Astrocyte of the cerebellum (primary cell): ENCODE results near the gene NUP98.

ENCODE experiments used
- DNase-seq: peaks from one replicate; pipeline ENCODE4 v3.0.0-alpha.2; 2011; ENCODE audit warnings: low read depth
- H3K4me3 ChIP-seq: 2 replicates; pipeline ENCODE4 v1.5.1; 2011; ENCODE audit warnings: mild to moderate bottlenecking, low read depth, low read length, moderate library complexity
- in situ Hi-C: cut with HindIII; loops from 2 replicates; pipeline ENCODE4 v1.10.0; 2017; ENCODE audit warnings: low sequenced_read_pairs
- TF ChIP-seq, protein P1 (sequence below): IDR thresholded peaks from 2 replicates; pipeline ENCODE4 v1.5.1; 2012; ENCODE audit warnings: low read length, low read depth, moderate library complexity, mild to moderate bottlenecking; ENCODE audit errors: missing control alignments

NUP98 gene

DNA sequence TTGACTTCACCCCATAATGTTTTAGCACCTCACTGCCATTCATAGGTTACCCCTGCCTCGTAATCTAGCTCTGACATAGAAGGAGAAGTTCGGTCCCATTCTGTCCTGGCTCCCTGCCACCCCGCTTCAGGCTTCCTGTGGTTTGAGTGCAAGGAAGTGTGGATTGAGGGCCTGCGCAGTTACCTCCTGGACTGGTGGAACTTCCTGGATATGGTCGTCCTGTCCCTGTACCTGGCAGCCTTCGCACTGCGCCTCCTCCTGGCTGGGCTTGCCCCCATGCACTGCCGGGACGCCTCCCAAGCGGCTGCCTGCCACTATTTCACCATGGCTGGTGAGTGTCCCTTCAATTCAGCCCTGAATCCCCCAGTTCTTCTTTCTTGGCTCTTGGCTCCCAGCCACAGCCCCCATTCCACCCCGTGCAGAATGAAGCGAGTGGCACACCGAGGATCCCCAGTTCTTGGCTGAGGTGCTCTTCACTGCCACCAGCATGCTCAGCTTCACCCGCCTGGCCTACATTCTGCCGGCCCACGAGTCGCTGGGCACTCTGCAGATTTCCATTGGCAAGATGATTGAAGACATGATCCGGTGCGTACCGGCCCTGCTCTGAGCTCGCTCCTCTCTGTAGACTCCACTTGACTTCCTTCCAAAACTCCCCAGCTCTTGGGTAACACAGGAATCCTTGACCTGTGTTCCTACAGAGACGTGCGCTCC is 170.9 kb downstream of the NUP98 start:
- no peak overlapping the region for H3K4me3 ChIP-seq
- DNase-seq, result no peak
- TF ChIP-seq, protein P1, sequence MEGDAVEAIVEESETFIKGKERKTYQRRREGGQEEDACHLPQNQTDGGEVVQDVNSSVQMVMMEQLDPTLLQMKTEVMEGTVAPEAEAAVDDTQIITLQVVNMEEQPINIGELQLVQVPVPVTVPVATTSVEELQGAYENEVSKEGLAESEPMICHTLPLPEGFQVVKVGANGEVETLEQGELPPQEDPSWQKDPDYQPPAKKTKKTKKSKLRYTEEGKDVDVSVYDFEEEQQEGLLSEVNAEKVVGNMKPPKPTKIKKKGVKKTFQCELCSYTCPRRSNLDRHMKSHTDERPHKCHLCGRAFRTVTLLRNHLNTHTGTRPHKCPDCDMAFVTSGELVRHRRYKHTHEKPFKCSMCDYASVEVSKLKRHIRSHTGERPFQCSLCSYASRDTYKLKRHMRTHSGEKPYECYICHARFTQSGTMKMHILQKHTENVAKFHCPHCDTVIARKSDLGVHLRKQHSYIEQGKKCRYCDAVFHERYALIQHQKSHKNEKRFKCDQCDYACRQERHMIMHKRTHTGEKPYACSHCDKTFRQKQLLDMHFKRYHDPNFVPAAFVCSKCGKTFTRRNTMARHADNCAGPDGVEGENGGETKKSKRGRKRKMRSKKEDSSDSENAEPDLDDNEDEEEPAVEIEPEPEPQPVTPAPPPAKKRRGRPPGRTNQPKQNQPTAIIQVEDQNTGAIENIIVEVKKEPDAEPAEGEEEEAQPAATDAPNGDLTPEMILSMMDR, result no peak
- in situ Hi-C loops, result no loop called here
